T47D (cell line): Measurements from ENCODE around the gene AKNA.

ENCODE experiments used
- DNase-seq, 2 experiments: peaks; one replicate each; pipeline versions ENCODE4 v3.0.0 to v3.0.0-alpha.2; 2011 to 2012; ENCODE audit warnings: low read depth in 1 of 2, low spot score in 1 of 2
- JUND ChIP-seq: IDR thresholded peaks from 2 replicates; pipeline ENCODE4 v1.6.1; 2012; ENCODE audit warnings: low read depth
- in situ Hi-C: cut with HindIII; loops from 2 replicates; pipeline ENCODE4 v1.10.0; 2016; ENCODE audit warnings: low sequenced_read_pairs, low pct_unique_long_range_greater_than_20kb

The AKNA gene, protein sequence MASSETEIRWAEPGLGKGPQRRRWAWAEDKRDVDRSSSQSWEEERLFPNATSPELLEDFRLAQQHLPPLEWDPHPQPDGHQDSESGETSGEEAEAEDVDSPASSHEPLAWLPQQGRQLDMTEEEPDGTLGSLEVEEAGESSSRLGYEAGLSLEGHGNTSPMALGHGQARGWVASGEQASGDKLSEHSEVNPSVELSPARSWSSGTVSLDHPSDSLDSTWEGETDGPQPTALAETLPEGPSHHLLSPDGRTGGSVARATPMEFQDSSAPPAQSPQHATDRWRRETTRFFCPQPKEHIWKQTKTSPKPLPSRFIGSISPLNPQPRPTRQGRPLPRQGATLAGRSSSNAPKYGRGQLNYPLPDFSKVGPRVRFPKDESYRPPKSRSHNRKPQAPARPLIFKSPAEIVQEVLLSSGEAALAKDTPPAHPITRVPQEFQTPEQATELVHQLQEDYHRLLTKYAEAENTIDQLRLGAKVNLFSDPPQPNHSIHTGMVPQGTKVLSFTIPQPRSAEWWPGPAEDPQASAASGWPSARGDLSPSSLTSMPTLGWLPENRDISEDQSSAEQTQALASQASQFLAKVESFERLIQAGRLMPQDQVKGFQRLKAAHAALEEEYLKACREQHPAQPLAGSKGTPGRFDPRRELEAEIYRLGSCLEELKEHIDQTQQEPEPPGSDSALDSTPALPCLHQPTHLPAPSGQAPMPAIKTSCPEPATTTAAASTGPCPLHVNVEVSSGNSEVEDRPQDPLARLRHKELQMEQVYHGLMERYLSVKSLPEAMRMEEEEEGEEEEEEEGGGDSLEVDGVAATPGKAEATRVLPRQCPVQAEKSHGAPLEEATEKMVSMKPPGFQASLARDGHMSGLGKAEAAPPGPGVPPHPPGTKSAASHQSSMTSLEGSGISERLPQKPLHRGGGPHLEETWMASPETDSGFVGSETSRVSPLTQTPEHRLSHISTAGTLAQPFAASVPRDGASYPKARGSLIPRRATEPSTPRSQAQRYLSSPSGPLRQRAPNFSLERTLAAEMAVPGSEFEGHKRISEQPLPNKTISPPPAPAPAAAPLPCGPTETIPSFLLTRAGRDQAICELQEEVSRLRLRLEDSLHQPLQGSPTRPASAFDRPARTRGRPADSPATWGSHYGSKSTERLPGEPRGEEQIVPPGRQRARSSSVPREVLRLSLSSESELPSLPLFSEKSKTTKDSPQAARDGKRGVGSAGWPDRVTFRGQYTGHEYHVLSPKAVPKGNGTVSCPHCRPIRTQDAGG (N-terminal part only)

GRCh38 chr9:114387680-114388356, at the start of gene AKNA:
Gene AKNA (minus strand): TSS chr9:114387982. CDS start chr9:114381333, 6,649 bp downstream.
- DNase-seq = no peak
- no peak for TF ChIP-seq JUND
- in situ Hi-C loops = no loop called here

- in situ Hi-C loops = no loop called here
- no peak for TF ChIP-seq JUND
- DNase-seq = no peak
Measured at GRCh38 chr9:114437401-114437893, 49.7 kb upstream of the AKNA start.

DNA sequence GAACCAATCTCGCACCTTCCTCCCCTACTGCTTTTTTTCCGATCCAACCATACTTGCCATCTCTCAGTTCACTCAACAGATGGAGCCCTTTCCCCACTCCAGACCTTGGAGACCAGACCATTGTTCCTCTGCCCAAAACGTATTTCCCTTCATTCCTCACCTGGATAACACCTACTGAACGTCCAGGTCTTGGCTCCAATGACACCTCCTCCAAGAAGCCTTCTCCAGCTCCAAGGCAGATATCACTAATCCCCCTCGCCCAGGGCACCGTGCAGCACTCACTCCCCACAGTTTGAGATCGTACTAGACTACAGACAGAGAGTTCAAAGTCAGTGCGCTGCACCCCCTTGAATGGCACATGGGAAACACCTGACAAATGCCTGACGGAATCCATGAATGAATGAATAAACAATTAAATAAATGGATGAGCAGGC, 47.1 kb upstream of the AKNA start:
- DNase-seq = peak; percentile 73 to 82
- in situ Hi-C loops = no loop called here
- TF ChIP-seq JUND = no peak

- no peak for TF ChIP-seq JUND
- no peak for DNase-seq
- in situ Hi-C loops = no loop called here
Measured at GRCh38 chr9:114433720-114434255, 46.0 kb upstream of the AKNA start.

DNA sequence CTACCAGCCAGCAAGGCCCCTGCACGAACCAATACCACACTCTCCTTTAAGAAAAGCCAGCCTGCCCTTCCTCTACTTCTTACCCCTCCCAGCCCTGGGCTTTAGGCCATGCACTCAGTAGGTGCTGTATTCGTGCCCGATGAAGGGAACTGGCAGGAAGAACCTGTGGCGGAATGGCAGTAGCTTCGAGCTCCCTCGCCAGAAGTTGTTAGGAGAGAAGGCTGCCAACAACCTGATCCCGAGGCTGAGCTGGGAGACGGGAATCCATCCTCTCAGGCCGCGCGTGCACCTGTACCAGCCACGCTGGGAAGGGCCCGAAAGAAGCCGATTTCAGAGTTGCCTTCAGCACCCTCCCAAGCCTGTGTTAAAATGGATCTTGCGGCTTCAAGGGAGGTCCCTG, 45.3 kb upstream of the AKNA start:
- no peak for TF ChIP-seq JUND
- in situ Hi-C loops = no loop called here
- no peak for DNase-seq

- in situ Hi-C loops = no loop called here
Measured at GRCh38 chr9:114432323-114433067, 44.7 kb upstream of the AKNA start.

GRCh38 chr9:114431770-114432169, 44.0 kb upstream of the AKNA start:
- no peak for TF ChIP-seq JUND
- in situ Hi-C loops = no loop called here
- no peak for DNase-seq

More at GRCh38 chr9:114432323-114433067, 44.7 kb upstream of the AKNA start:
- no peak for TF ChIP-seq JUND
- DNase-seq = no peak

- in situ Hi-C loops = no loop called here
- DNase-seq = no peak
- no peak for TF ChIP-seq JUND
Measured at GRCh38 chr9:114431003-114431402, 43.2 kb upstream of the AKNA start.

- in situ Hi-C loops = no loop called here
- no peak for TF ChIP-seq JUND
Measured at GRCh38 chr9:114430457-114430856, 42.7 kb upstream of the AKNA start.

GRCh38 chr9:114429488-114429887, 41.7 kb upstream of the AKNA start:
- in situ Hi-C loops = no loop called here
- no peak for TF ChIP-seq JUND

More at GRCh38 chr9:114430457-114430856, 42.7 kb upstream of the AKNA start:
- DNase-seq = no peak

GRCh38 chr9:114428466-114428865, 40.7 kb upstream of the AKNA start:
- no peak for DNase-seq
- no peak for TF ChIP-seq JUND
- in situ Hi-C loops = no loop called here

More at GRCh38 chr9:114429488-114429887, 41.7 kb upstream of the AKNA start:
- DNase-seq = no peak
